Loucy (cell line): ENCODE results near the gene FBLN2.

Source experiments
- H2AFZ ChIP-seq: fragments of 200-600 bp; sonication (generic); 2 replicates; pipeline ENCODE4 v1.6.0; 2016; ENCODE audit warnings: antibody characterized with exemption, mild to moderate bottlenecking, low read length, moderate library complexity
- H3F3A ChIP-seq: fragments of 200-600 bp; 2 replicates; pipeline ENCODE4 v1.6.0; 2016; ENCODE audit warnings: antibody characterized with exemption, low read depth, mild to moderate bottlenecking
- H3K27me3 ChIP-seq: fragments of 200-600 bp; sonication (generic); 2 replicates; pipeline ENCODE4 v1.6.1; 2014; ENCODE audit warnings: low read length, mild to moderate bottlenecking; ENCODE audit not compliant: insufficient read depth, poor library complexity, severe bottlenecking
- H3K36me3 ChIP-seq: fragments of 200-600 bp; sonication (generic); 2 replicates; pipeline ENCODE4 v1.6.1; 2016; ENCODE audit warnings: low read length; ENCODE audit not compliant: insufficient read depth
- H3K4me1 ChIP-seq: fragments of 200-600 bp; sonication (generic); 2 replicates; pipeline ENCODE4 v1.5.1; 2014; ENCODE audit warnings: low read length, mild to moderate bottlenecking; ENCODE audit not compliant: insufficient read depth, poor library complexity, severe bottlenecking
- H3K4me2 ChIP-seq: fragments of 200-600 bp; sonication (generic); 2 replicates; pipeline ENCODE4 v1.6.0; 2014; ENCODE audit warnings: antibody characterized with exemption, low read length, low read depth, mild to moderate bottlenecking; ENCODE audit not compliant: poor library complexity, severe bottlenecking
- H3K4me3 ChIP-seq: fragments of 200-600 bp; sonication (generic); 2 replicates; pipeline ENCODE4 v1.5.1; 2014; ENCODE audit warnings: low read length, mild to moderate bottlenecking, mixed read lengths; ENCODE audit not compliant: poor library complexity, severe bottlenecking
- H3K79me2 ChIP-seq: fragments of 200-600 bp; sonication (generic); 2 replicates; pipeline ENCODE4 v1.6.1; 2014; ENCODE audit warnings: low read length; ENCODE audit not compliant: insufficient read depth
- H3K9ac ChIP-seq: fragments of 200-600 bp; sonication (generic); 2 replicates; pipeline ENCODE4 v1.6.0; 2014; ENCODE audit warnings: mild to moderate bottlenecking, low read depth, low read length, moderate library complexity; ENCODE audit not compliant: poor library complexity, severe bottlenecking
- H3K9me2 ChIP-seq: fragments of 200-600 bp; sonication (generic); replicated peaks from 2 replicates; pipeline ENCODE4 v1.6.1; 2016; ENCODE audit warnings: low read depth, low read length, mixed read lengths
- H3K9me3 ChIP-seq: fragments of 200-600 bp; sonication (generic); 2 replicates; pipeline ENCODE4 v1.6.1; 2014; ENCODE audit warnings: mild to moderate bottlenecking, antibody characterized with exemption, low read length, low read depth; ENCODE audit not compliant: insufficient read depth
- H4K20me1 ChIP-seq: fragments of 200-600 bp; sonication (generic); 2 replicates; pipeline ENCODE4 v1.6.0; 2014; ENCODE audit warnings: antibody characterized with exemption, low read length, mild to moderate bottlenecking; ENCODE audit not compliant: insufficient read depth, poor library complexity, severe bottlenecking
- EZH2phosphoT487 ChIP-seq: fragments of 200-600 bp; IDR thresholded peaks from 2 replicates; pipeline ENCODE4 v1.6.1; 2018; ENCODE audit warnings: antibody characterized with exemption, mild to moderate bottlenecking, moderate library complexity, borderline replicate concordance
- TF ChIP-seq, protein P1 (sequence below): fragments of 200-600 bp; sonication (generic); conservative IDR thresholded peaks from 2 replicates; pipeline ENCODE4 v1.5.1; 2014; ENCODE audit warnings: mild to moderate bottlenecking, antibody characterized with exemption, low read length

Gene FBLN2

DNA sequence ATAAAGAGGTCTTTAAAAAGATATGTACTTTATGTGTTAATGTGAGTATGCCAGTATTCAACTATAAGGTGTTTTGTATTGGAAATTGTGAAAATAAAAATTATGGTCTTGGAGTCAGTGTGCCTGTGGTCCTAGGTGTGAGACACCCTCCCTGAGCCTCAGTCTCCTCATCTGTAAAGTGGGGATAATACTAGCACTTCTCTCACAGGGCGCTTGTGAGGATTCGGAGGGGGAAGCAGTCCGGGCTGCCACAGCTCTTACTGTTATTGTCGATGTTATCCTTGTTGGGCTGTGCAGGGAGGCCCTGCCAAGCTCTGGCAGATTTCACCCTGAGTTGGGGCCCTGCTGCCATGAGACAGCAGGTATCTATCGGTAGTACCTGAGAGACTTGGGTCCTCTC lies 26.7 kb upstream of the FBLN2 start:
- Histone ChIP-seq H3K79me2 (no peaks in the 10 kb centered on the region), H3K4me1 (no peaks in the 10 kb centered on the region), H3K36me3 (no peaks in the 10 kb centered on the region), H3K9ac (no peak overlapping the region), H2AFZ (no peak overlapping the region), H3K27me3 (no peaks in the 10 kb centered on the region), H3K4me3 (no peak overlapping the region), H4K20me1 (no peaks in the 10 kb centered on the region), H3K9me2 (no peaks in the 10 kb centered on the region), H3K9me3 (no peaks in the 10 kb centered on the region), H3K4me2 (no peak overlapping the region), H3F3A (no peaks in the 10 kb centered on the region)
- TF ChIP-seq, protein P1, sequence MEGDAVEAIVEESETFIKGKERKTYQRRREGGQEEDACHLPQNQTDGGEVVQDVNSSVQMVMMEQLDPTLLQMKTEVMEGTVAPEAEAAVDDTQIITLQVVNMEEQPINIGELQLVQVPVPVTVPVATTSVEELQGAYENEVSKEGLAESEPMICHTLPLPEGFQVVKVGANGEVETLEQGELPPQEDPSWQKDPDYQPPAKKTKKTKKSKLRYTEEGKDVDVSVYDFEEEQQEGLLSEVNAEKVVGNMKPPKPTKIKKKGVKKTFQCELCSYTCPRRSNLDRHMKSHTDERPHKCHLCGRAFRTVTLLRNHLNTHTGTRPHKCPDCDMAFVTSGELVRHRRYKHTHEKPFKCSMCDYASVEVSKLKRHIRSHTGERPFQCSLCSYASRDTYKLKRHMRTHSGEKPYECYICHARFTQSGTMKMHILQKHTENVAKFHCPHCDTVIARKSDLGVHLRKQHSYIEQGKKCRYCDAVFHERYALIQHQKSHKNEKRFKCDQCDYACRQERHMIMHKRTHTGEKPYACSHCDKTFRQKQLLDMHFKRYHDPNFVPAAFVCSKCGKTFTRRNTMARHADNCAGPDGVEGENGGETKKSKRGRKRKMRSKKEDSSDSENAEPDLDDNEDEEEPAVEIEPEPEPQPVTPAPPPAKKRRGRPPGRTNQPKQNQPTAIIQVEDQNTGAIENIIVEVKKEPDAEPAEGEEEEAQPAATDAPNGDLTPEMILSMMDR: no peak
- TF ChIP-seq EZH2phosphoT487: no peak

DNA sequence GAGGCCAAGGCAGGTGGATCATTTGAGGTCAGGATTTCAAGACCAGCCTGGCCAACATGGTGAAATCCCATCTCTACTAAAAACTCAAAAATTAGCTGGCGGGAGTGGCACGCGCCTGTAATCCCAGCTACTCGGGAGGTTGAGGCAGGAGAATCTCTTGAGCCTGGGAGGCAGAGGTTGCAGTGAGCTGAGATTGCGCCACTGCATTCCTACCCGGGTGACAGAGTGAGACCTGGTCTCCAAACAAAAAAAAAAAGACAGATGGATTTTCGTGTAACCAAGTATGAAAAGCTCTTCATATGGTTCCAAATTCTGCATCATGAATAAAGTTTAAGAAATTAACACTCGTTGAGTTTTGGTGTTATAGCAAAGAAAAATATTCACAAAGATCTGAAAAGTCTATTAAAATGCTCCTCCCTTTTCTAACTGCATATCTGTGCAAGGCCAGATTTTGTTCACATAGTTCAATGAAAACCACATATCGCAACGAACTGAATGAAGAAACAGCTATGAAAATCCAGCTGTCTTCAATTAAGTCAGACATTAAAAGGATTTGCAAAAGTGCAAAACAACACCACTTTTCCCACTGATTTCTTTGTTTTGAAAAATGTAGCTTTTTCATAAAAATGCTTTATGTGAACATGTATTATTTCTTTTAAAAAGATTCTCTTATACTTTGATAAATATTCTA lies 23.8 kb upstream of the FBLN2 start:
- Histone ChIP-seq H3K4me1 (no peaks in the 10 kb centered on the region), H3K36me3 (no peaks in the 10 kb centered on the region), H3K79me2 (no peaks in the 10 kb centered on the region), H3K27me3 (no peaks in the 10 kb centered on the region), H3K4me2 (no peak overlapping the region), H3F3A (no peaks in the 10 kb centered on the region), H4K20me1 (no peaks in the 10 kb centered on the region), H3K9me2 (no peaks in the 10 kb centered on the region), H3K9ac (no peak overlapping the region), H2AFZ (no peak overlapping the region), H3K4me3 (no peak overlapping the region), H3K9me3 (no peaks in the 10 kb centered on the region)
- TF ChIP-seq, protein P1: no peak
- no peak for TF ChIP-seq EZH2phosphoT487

DNA sequence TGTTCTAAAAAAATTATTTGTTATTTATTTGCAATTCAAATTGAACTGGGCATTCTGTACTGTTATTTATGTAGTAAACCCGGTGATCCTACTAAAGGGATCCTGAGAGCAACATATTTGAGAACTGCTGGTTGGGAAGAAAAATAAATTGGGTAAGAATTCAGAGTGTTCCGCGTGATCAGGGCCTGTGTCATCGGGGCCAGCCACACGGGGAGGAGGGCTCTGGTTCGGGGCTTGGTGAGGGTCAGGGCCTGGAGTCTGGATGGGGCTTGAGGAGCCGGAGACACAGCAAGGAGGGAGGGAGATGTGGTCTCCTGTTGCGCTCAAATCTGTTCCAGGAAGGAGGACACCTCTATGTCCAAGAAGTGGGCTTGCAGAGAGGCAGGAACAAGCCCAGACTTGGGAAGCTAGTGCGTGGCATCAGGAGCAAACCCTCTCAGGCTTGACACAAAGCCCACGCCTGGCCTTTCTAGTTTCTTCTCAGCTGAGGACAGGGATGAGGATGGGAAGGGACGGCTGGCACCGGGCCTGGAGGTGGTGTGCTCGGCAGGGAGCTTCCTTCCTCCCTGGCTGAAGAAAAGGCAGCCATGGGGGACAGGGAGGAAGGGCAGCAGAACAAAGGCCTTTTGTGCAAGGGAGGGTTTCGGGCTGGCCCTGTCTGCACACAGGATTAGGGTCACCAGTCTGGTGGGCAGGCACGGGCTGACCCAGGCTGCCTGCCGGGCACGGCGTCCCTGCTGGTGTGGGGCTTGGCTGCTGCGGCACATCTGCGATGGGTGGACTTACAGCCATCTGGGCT lies 22.9 kb upstream of the FBLN2 start:
- no peaks in the 10 kb centered on the region for H3K9me2 ChIP-seq
- no peaks in the 10 kb centered on the region for H3F3A ChIP-seq
- H3K4me2 ChIP-seq: no peak overlapping the region
- H4K20me1 ChIP-seq: no peaks in the 10 kb centered on the region
- no peak overlapping the region for H3K9ac ChIP-seq
- TF ChIP-seq EZH2phosphoT487: no peak
- TF ChIP-seq, protein P1: no peak
- H3K4me1 ChIP-seq: no peaks in the 10 kb centered on the region
- no peak overlapping the region for H2AFZ ChIP-seq
- no peaks in the 10 kb centered on the region for H3K36me3 ChIP-seq
- no peak overlapping the region for H3K4me3 ChIP-seq
- no peaks in the 10 kb centered on the region for H3K9me3 ChIP-seq
- no peaks in the 10 kb centered on the region for H3K27me3 ChIP-seq
- no peaks in the 10 kb centered on the region for H3K79me2 ChIP-seq
